Measurements from ENCODE around the gene ELMOD3. TPM values are rescaled to one million over a fixed set of nuclear protein-coding genes. Genes with fewer than 3 reads are reported as not detected.
A peak's percentile ranks its signal among the peaks of the same experiment; 100 is the strongest.

The ELMOD3 gene
- total and polyA plus RNA-seq, 9 of the 15 experiments (the other 6 are each of a cell fraction or from before 2014, with no cell fraction given), result 2.7 to 18.7 (median 11.6) TPM

GRCh38 chr2:85326406-85327159 is 28.0 kb upstream of the ELMOD3 start (continued):
- TF ChIP-seq ZNF639 (CRISPR knock-in tag; conservative IDR thresholded peaks at IDR 0.05 in 1 of 2, IDR thresholded peaks at IDR 0.05 in 1 of 2), result no peak
- no peak for TF ChIP-seq NR3C1 (CRISPR knock-in tag; IDR thresholded peaks at IDR 0.05)
- TF ChIP-seq MITF (IDR thresholded peaks at IDR 0.05), result no peak
- TF ChIP-seq GATA2 (CRISPR knock-in tag; IDR thresholded peaks at IDR 0.05), result no peak
- no peak for TF ChIP-seq POLR2G (IDR thresholded peaks at IDR 0.05; ENCODE audit: low read depth, low read length)
- peak; percentile 87 for TF ChIP-seq ETV5 (CRISPR knock-in tag; IDR thresholded peaks at IDR 0.05; ENCODE audit: low read depth)
- TF ChIP-seq RBFOX2 (IDR thresholded peaks at IDR 0.05; ENCODE audit: low read depth, low read length), result no peak
- no peak for TF ChIP-seq FOXA3 (CRISPR knock-in tag; conservative IDR thresholded peaks at IDR 0.05 in 1 of 2, IDR thresholded peaks at IDR 0.05 in 1 of 2)
- TF ChIP-seq ZNF121 (CRISPR knock-in tag; conservative IDR thresholded peaks at IDR 0.05), result no peak
- TF ChIP-seq RHOXF2B (CRISPR knock-in tag; conservative IDR thresholded peaks at IDR 0.05), result no peak
- no peak for TF ChIP-seq ZNF778 (CRISPR knock-in tag; IDR thresholded peaks at IDR 0.05)
- TF ChIP-seq MAFG (tag; conservative IDR thresholded peaks at IDR 0.05), result no peak
- no peak for TF ChIP-seq ZNF311 (CRISPR knock-in tag; IDR thresholded peaks at IDR 0.05)
- TF ChIP-seq NBN (IDR thresholded peaks at IDR 0.05; ENCODE audit: low read depth), result peak; percentile 69
- TF ChIP-seq XRCC3 (IDR thresholded peaks at IDR 0.05), result no peak
- TF ChIP-seq CGGBP1 (CRISPR knock-in tag; IDR thresholded peaks at IDR 0.05), result no peak
- no peak for TF ChIP-seq MLX (CRISPR knock-in tag; conservative IDR thresholded peaks at IDR 0.05)
- TF ChIP-seq AFF1 (IDR thresholded peaks at IDR 0.05; ENCODE audit: low read depth in 1 of 2, partially characterized antibody in 2 of 2), result peak; percentile 22 to 24
- TF ChIP-seq GABPA (tag; conservative IDR thresholded peaks at IDR 0.05; ENCODE audit: low read depth), result peak; percentile 48; the same call in 1 of the 2 replicates
- TF ChIP-seq NUFIP1 (IDR thresholded peaks at IDR 0.05; ENCODE audit: partially characterized antibody), result no peak

Data from K562 (cell line).